Measurements from ENCODE around the gene TGFBR2.

- TF ChIP-seq CTCF (IDR thresholded peaks at IDR 0.05; ENCODE audit: low read depth, low read length), result no peak
- TF ChIP-seq EZH2phosphoT487 (IDR thresholded peaks at IDR 0.05; ENCODE audit: low read depth), result no peak
Observed at GRCh38 chr3:30673425-30674341, 67.3 kb downstream of the TGFBR2 start.
